HCT116 (cell line): ENCODE results near the gene SLC2A13. TPM values are rescaled to one million over a fixed set of nuclear protein-coding genes. Genes with fewer than 3 reads are reported as not detected.

Source experiments
- ATAC-seq: fragments of 200-7000 bp; cut with Tn5 transposase; 2 replicates; pipeline ENCODE4 v1.9.1; 2020; ENCODE audit warnings: mild to moderate bottlenecking, moderate library complexity
- BruUV-seq: library from RNA; stranded (reverse); fragments of 400-500 nt; replicated peaks from 2 replicates; lab custom pipeline; 2021; lab: Mats Ljungman, UMichigan
- CTCF ChIA-PET: fragments of 300-600 bp; sonication (Branson Sonifier 250); formaldehyde crosslinking; loops from one replicate; lab custom pipeline; 2021; ENCODE audit warnings: antibody characterized with exemption; lab: Charles Lee
- POLR2A ChIA-PET: fragments of 300-600, 350-600 bp; sonication (Branson Sonifier 250); formaldehyde crosslinking; loops from one replicate; lab custom pipeline; 2021; ENCODE audit warnings: antibody characterized with exemption; lab: Charles Lee
- RAD21 ChIA-PET, 2 experiments: fragments of 300-600 bp; sonication (Branson Sonifier 250); formaldehyde crosslinking; loops; one replicate each; lab custom pipeline; 2023; ENCODE audit warnings: low total read pairs in 2 of 2; ENCODE audit not compliant: uncharacterized antibody in 2 of 2, unreplicated experiment in 2 of 2, low non-redundant PET in 1 of 2; lab: Charles Lee
- DNase-seq: peaks from one replicate; pipeline ENCODE4 v3.0.0-alpha.2; 2010; ENCODE audit warnings: low read depth, low spot score
- H2AFZ ChIP-seq: fragments of 200-600 bp; shearing (Covaris generic), sonication (generic); 2 replicates; pipeline ENCODE4 v1.6.1; 2017; ENCODE audit warnings: low read depth, mixed run types, mixed read lengths, antibody characterized with exemption, low read length; ENCODE audit not compliant: poor library complexity, severe bottlenecking
- H3K27ac ChIP-seq: 2 replicates; pipeline ENCODE4 v1.5.1; 2012; ENCODE audit warnings: low read depth, low read length
- H3K27me3 ChIP-seq: fragments of 200-600 bp; sonication (generic); 2 replicates; pipeline ENCODE4 v1.6.1; 2016; ENCODE audit warnings: mixed run types, low read length, mixed read lengths; ENCODE audit not compliant: insufficient read depth
- H3K36me3 ChIP-seq, 2 experiments: fragments of 200-500 bp in 1 of 2; fragments of 200-600 bp in 1 of 2; sonication (Bioruptor generic) in 1 of 2; sonication (generic) in 1 of 2; 2 replicates each; pipeline versions ENCODE4 v1.5.1 to v1.6.1; 2014 to 2016; ENCODE audit warnings: low read length in 2 of 2, inconsistent platforms in 1 of 2, mixed read lengths in 1 of 2, mixed run types in 1 of 2; ENCODE audit not compliant: insufficient read depth in 2 of 2, control insufficient read depth in 1 of 2
- H3K4me1 ChIP-seq, 2 experiments: fragments of 200-600 bp in 1 of 2; sonication (generic) in 1 of 2; 2 replicates each; pipeline versions ENCODE4 v1.5.1 to v1.6.1; 2012 to 2017; ENCODE audit warnings: low read length in 2 of 2, inconsistent platforms in 1 of 2, mild to moderate bottlenecking in 1 of 2, mixed read lengths in 1 of 2, mixed run types in 1 of 2, moderate library complexity in 1 of 2; ENCODE audit not compliant: insufficient read depth in 2 of 2, control insufficient read depth in 1 of 2
- H3K4me2 ChIP-seq: fragments of 200-600 bp; sonication (generic); 2 replicates; pipeline ENCODE4 v1.6.1; 2017; ENCODE audit warnings: mixed run types, low read length, mixed read lengths
- H3K4me3 ChIP-seq, 2 experiments: fragments of 200-600 bp in 1 of 2; sonication (generic) in 1 of 2; replicated peaks in 1 of 2; 2 replicates each; pipeline ENCODE4 v1.5.1; 2011 to 2016; ENCODE audit warnings: low read length in 2 of 2, control low read depth in 1 of 2, low read depth in 1 of 2, mild to moderate bottlenecking in 1 of 2, mixed read lengths in 1 of 2, mixed run types in 1 of 2
- H3K79me2 ChIP-seq: fragments of 200-600 bp; sonication (generic); 2 replicates; pipeline ENCODE4 v1.6.1; 2017; ENCODE audit warnings: mild to moderate bottlenecking, mixed run types, low read length, moderate library complexity, mixed read lengths; ENCODE audit not compliant: insufficient read depth
- H3K9ac ChIP-seq: fragments of 200-600 bp; sonication (generic); 2 replicates; pipeline ENCODE4 v1.6.1; 2016; ENCODE audit warnings: low read length, mixed read lengths
- H3K9me2 ChIP-seq: fragments of 200-600 bp; sonication (generic), shearing (Covaris generic); 2 replicates; pipeline ENCODE4 v1.6.1; 2017; ENCODE audit warnings: mixed run types, mild to moderate bottlenecking, moderate library complexity; ENCODE audit not compliant: insufficient read depth
- H3K9me3 ChIP-seq, 2 experiments: fragments of 200-500 bp in 1 of 2; fragments of 200-600 bp in 1 of 2; sonication (Bioruptor generic) in 1 of 2; sonication (generic) in 1 of 2; 2 replicates each; pipeline ENCODE4 v1.6.1; 2014 to 2017; ENCODE audit warnings: low read length in 2 of 2, mixed read lengths in 2 of 2, inconsistent platforms in 1 of 2, low read depth in 1 of 2, mild to moderate bottlenecking in 1 of 2, mixed run types in 1 of 2, moderate library complexity in 1 of 2; ENCODE audit not compliant: control insufficient read depth in 1 of 2, insufficient read depth in 1 of 2
- H4K20me1 ChIP-seq: fragments of 200-600 bp; sonication (generic), shearing (Covaris generic); 2 replicates; pipeline ENCODE4 v1.6.1; 2017; ENCODE audit warnings: mixed run types, mild to moderate bottlenecking, moderate library complexity; ENCODE audit not compliant: insufficient read depth
- CEBPB ChIP-seq: IDR thresholded peaks from 2 replicates; pipeline ENCODE4 v1.6.1; 2012; ENCODE audit warnings: low read depth
- EGR1 ChIP-seq: IDR thresholded peaks from 2 replicates; pipeline ENCODE4 v1.6.1; 2012; ENCODE audit warnings: low read depth
- ELF1 ChIP-seq: IDR thresholded peaks from 2 replicates; pipeline ENCODE4 v1.6.1; 2012; ENCODE audit warnings: low read depth, borderline replicate concordance
- EZH2 ChIP-seq: fragments of 200-600 bp; sonication (generic); IDR thresholded peaks from 2 replicates; pipeline ENCODE4 v1.6.1; 2017; ENCODE audit warnings: antibody characterized with exemption, mixed run types
- EZH2phosphoT487 ChIP-seq: fragments of 200-600 bp; IDR thresholded peaks from 2 replicates; pipeline ENCODE4 v1.6.1; 2018; ENCODE audit warnings: antibody characterized with exemption, borderline replicate concordance
- FOSL1 ChIP-seq: IDR thresholded peaks from 2 replicates; pipeline ENCODE4 v1.6.1; 2012; ENCODE audit warnings: low read depth
- JUND ChIP-seq: IDR thresholded peaks from 2 replicates; pipeline ENCODE4 v1.6.1; 2012
- POLR2A ChIP-seq: IDR thresholded peaks from 2 replicates; pipeline ENCODE4 v1.7.0; 2011; ENCODE audit warnings: borderline replicate concordance; ENCODE audit not compliant: insufficient read depth, insufficient read length; ENCODE audit errors: extremely low read depth
- POLR2AphosphoS5 ChIP-seq: IDR thresholded peaks from 2 replicates; pipeline ENCODE4 v1.6.1; 2011; ENCODE audit warnings: mild to moderate bottlenecking, low read depth, low read length, moderate library complexity
- SRF ChIP-seq: IDR thresholded peaks from 2 replicates; pipeline ENCODE4 v1.6.1; 2012; ENCODE audit warnings: low read depth
- YY1 ChIP-seq: IDR thresholded peaks from 2 replicates; pipeline ENCODE4 v1.6.1; 2011; ENCODE audit warnings: low read length, low read depth, moderate library complexity, mild to moderate bottlenecking; ENCODE audit not compliant: insufficient replicate concordance; ENCODE audit errors: extremely low read depth
- ZBTB33 ChIP-seq: IDR thresholded peaks from 2 replicates; pipeline ENCODE4 v1.6.1; 2011; ENCODE audit warnings: mild to moderate bottlenecking, low read length, moderate library complexity; ENCODE audit not compliant: insufficient replicate concordance; ENCODE audit errors: extremely low read depth
- ZFX ChIP-seq: fragments of 450-650 bp; IDR thresholded peaks from 2 replicates; pipeline ENCODE4 v1.6.1; 2017
- ZNF274 ChIP-seq: fragments of 200-500 bp; sonication (Bioruptor generic); IDR thresholded peaks from 2 replicates; pipeline ENCODE4 v1.6.1; 2014; ENCODE audit warnings: mild to moderate bottlenecking, low read depth, low read length, inconsistent platforms
- intact Hi-C: fragments of 100-400 bp; cut with micrococcal nuclease; formaldehyde crosslinking; loops from 2 replicates; pipeline ENCODE4 v1.10.0; 2022
- total RNA-seq: library from RNA; stranded (reverse); gene quantifications from one replicate; pipeline ENCODE4 v1.2.1, GENCODE V29; 2021; ENCODE audit not compliant: unreplicated experiment
- TF ChIP-seq, protein P1 (sequence below): IDR thresholded peaks from 2 replicates; pipeline ENCODE4 v1.6.1; 2012
- TF ChIP-seq, protein P2 (sequence below): IDR thresholded peaks from 2 replicates; pipeline ENCODE4 v1.6.1; 2012
- TF ChIP-seq, protein P3 (sequence below), 3 experiments: fragments of 200-600 bp in 1 of 3; sonication (generic) in 1 of 3; IDR thresholded peaks in 2 of 3; conservative IDR thresholded peaks in 1 of 3; 2 replicates each; pipeline ENCODE4 v1.5.1; 2012 to 2017; ENCODE audit warnings: low read depth in 2 of 3, low read length in 2 of 3, antibody characterized with exemption in 1 of 3, borderline replicate concordance in 1 of 3, control low read depth in 1 of 3, mild to moderate bottlenecking in 1 of 3, mixed read lengths in 1 of 3, mixed run types in 1 of 3, moderate library complexity in 1 of 3; ENCODE audit not compliant: insufficient read depth in 1 of 3

Gene SLC2A13
- total RNA-seq, 1 experiment from 2014 or later: 6.8 TPM

DNA sequence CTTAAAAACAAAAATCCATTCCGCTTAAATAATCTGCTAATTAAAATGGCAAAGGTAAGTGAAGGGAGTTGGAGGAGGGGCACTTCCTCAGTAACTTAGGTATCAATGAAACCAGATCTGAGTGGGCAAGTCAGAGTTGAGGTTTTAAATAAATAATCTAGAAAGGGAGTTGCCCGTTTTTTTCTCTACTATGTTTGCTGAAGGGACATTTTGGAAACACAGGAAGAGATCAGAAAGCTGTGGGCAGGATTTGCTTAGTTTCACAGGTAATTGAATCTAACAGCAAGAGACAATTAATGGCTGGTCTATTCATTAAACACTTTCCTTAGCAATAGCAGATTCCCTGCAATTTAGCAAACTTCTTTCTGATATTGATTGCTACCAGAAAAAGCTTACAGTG lies 300.2 kb downstream of the SLC2A13 start:
- TF ChIP-seq SRF (no peak), CEBPB (no peak), ELF1 (no peak), POLR2AphosphoS5 (no peak), POLR2A (no peak)
- TF ChIP-seq, protein P1, sequence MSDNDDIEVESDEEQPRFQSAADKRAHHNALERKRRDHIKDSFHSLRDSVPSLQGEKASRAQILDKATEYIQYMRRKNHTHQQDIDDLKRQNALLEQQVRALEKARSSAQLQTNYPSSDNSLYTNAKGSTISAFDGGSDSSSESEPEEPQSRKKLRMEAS: no peak
- Histone ChIP-seq H3K4me2 (no peak overlapping the region), H3K9me2 (no peaks in the 10 kb centered on the region), H3K36me3 (no peaks in the 10 kb centered on the region), H3K27me3 (no peaks in the 10 kb centered on the region), H3K9ac (no peak overlapping the region), H3K27ac (no peak overlapping the region), H3K79me2 (no peaks in the 10 kb centered on the region), H3K9me3 (no peaks in the 10 kb centered on the region), H3K4me1 (no peaks in the 10 kb centered on the region), H4K20me1 (no peaks in the 10 kb centered on the region), H3K4me3 (no peak overlapping the region), H2AFZ (no peak overlapping the region)
- POLR2A ChIA-PET: no interaction called here
- CTCF ChIA-PET: no interaction called here
- intact Hi-C loops: no loop called here
- ATAC-seq (no peak), DNase-seq (no peak)
- RAD21 ChIA-PET: no interaction called here
- no TSS peak for BruUV-seq

DNA sequence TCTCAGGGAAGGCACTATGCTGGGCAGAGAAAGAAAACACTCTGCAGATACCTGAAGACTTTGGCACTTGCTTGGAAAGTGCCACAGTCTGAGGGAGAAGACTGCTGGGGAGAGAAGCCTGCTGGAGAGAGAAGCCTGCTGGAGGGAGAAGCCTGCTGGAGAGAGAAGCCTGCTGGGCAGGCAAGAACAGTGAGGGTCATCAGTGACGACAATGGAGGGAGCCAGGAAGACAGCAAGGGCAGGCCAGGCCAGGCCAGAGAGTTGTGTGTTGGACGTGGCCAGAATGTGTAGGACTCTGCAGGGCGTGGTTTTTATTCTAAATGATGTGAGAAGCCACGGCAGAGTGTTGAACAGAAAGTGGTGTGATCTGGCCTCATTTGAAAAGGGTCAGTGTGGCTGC lies 301.0 kb downstream of the SLC2A13 start:
- no peaks in the 10 kb centered on the region for H4K20me1 ChIP-seq
- no peaks in the 10 kb centered on the region for H3K27me3 ChIP-seq
- DNase-seq (no peak), ATAC-seq (no peak)
- ChIA-PET RAD21 (no interaction called here), CTCF (no interaction called here), POLR2A (no interaction called here)
- TF ChIP-seq SRF (no peak), EZH2phosphoT487 (no peak), ZNF274 (no peak), JUND (no peak), ZBTB33 (no peak), EGR1 (no peak), POLR2A (no peak), CEBPB (no peak), YY1 (no peak), FOSL1 (no peak), ZFX (no peak), EZH2 (no peak)
- TF ChIP-seq, protein P2, sequence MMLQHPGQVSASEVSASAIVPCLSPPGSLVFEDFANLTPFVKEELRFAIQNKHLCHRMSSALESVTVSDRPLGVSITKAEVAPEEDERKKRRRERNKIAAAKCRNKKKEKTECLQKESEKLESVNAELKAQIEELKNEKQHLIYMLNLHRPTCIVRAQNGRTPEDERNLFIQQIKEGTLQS: no peak
- TF ChIP-seq, protein P1: no peak
- TF ChIP-seq, protein P3, sequence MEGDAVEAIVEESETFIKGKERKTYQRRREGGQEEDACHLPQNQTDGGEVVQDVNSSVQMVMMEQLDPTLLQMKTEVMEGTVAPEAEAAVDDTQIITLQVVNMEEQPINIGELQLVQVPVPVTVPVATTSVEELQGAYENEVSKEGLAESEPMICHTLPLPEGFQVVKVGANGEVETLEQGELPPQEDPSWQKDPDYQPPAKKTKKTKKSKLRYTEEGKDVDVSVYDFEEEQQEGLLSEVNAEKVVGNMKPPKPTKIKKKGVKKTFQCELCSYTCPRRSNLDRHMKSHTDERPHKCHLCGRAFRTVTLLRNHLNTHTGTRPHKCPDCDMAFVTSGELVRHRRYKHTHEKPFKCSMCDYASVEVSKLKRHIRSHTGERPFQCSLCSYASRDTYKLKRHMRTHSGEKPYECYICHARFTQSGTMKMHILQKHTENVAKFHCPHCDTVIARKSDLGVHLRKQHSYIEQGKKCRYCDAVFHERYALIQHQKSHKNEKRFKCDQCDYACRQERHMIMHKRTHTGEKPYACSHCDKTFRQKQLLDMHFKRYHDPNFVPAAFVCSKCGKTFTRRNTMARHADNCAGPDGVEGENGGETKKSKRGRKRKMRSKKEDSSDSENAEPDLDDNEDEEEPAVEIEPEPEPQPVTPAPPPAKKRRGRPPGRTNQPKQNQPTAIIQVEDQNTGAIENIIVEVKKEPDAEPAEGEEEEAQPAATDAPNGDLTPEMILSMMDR (IDR thresholded peaks at IDR 0.05 in 2 of 3, conservative IDR thresholded peaks at IDR 0.05 in 1 of 3; ENCODE audit: borderline replicate concordance in 1 of 3, insufficient read depth in 1 of 3, low read depth in 2 of 3, low read length in 2 of 3): no peak
- H3K9me2 ChIP-seq: no peaks in the 10 kb centered on the region
- no peak overlapping the region for H3K9ac ChIP-seq
- no peaks in the 10 kb centered on the region for H3K36me3 ChIP-seq
- H3K4me2 ChIP-seq: no peak overlapping the region
- H3K4me3 ChIP-seq: no peak overlapping the region
- no TSS peak for BruUV-seq
- H3K9me3 ChIP-seq: no peaks in the 10 kb centered on the region
- H3K27ac ChIP-seq: no peak overlapping the region
- H3K4me1 ChIP-seq: no peaks in the 10 kb centered on the region
- no peak overlapping the region for H2AFZ ChIP-seq
- no peaks in the 10 kb centered on the region for H3K79me2 ChIP-seq
- intact Hi-C loops: no loop called here
